ENCODE results near the gene RGS5.
"Not testable (repeated sequence)": the region's sequence is repeated elsewhere in the genome, so short reads cannot be mapped to it uniquely, and the experiment has no call there.

The RGS5 gene, protein sequence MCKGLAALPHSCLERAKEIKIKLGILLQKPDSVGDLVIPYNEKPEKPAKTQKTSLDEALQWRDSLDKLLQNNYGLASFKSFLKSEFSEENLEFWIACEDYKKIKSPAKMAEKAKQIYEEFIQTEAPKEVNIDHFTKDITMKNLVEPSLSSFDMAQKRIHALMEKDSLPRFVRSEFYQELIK

DNA sequence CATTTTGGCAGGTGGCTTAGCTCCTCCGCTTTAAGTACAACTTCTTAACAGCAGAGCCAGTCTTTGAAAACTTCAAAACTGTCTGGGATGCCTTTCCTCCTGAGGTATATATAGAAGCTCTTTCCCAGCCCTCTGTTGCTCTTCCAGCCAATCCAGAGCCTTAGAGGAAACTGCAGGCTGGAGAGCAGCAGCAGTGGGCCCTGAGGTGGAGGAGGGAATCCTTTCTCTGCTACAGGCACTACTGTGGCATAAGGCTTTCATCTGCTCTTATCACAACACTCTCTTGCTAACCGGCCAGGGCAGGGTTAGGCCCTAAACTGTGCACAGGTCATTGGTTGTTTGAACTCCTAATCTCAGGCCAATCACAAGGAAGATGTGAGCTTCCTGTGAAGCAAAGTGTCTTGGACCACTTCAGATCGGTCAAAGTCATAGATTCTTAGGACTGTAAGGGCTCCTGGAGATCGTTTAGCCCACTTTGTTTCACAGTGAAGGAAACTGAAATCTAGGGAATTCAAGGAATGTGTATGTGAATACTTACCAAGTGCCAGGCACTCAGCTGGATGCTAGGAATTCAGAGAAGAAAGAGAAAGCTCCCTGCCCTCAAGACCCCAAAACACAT is at the start of gene RGS5:
TSS of gene RGS5 (minus strand) at position 84 of the 619 bp plus-strand sequence. CDS start at position 3, 81 bp downstream.
- Mint-ChIP-seq H3K4me3 (no peak within 1 kb of the TSS), H3K27me3 (no peaks in the 10 kb centered on the region), H3K9me3 (no peaks in the 10 kb centered on the region), H3K27ac (no peak within 1 kb of the TSS), H3K36me3 (no peaks in the 10 kb centered on the region), H3K4me1 (no peaks in the 10 kb centered on the region)
- DNase-seq (ENCODE audit: low spot score in 2 of 2): no peak
- ATAC-seq (ENCODE audit: low read depth): no peak

DNA sequence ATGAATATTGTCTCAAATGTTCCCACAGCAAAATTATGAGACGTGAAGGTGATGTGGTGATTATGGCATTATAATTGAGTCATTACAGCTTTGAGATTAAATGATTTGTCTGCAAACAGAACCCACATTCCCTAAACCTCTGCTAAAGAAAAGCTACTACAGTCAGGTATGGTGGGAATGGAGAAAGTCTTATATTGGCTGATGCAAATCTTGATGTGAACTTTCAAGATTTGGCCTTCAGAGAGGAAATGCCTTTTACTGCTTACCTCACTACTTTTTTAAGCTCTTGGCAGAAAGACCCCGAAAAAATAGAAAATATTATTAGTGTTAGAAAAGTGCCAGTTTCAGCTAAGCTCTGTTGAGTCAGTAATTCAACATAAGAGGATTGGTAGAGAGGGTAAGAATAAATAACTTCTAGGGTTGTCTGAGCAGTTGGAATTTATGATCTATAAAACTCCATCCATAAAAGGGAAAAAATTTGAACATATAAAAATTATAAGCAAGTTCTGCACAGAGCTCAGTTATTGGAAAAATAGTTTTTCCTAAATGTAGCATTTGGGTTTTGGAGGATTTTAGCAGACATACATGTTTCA is 47.8 kb upstream of the RGS5 start:
- H3K27me3 Mint-ChIP-seq: no peaks in the 10 kb centered on the region
- ATAC-seq (ENCODE audit: low read depth) (no peak), DNase-seq (ENCODE audit: low spot score in 2 of 2) (no peak)
- H3K27ac Mint-ChIP-seq: no peak overlapping the region
- no peaks in the 10 kb centered on the region for H3K4me1 Mint-ChIP-seq
- peaks cover 4% of the 10 kb centered on the region for H3K36me3 Mint-ChIP-seq
- no peak overlapping the region for H3K4me3 Mint-ChIP-seq
- H3K9me3 Mint-ChIP-seq: no peaks in the 10 kb centered on the region

- ATAC-seq (ENCODE audit: low read depth): no peak
- no peak overlapping the region for H3K4me3 Mint-ChIP-seq
These were observed 45.3 kb upstream of the RGS5 start for GRCh38 chr1:163248064-163248463.

GRCh38 chr1:163244648-163245047 is 41.9 kb upstream of the RGS5 start:
- not testable (repeated sequence) for H3K4me1 Mint-ChIP-seq; H3K27me3 Mint-ChIP-seq; H3K27ac Mint-ChIP-seq; H3K4me3 Mint-ChIP-seq; H3K9me3 Mint-ChIP-seq; DNase-seq (ENCODE audit: low spot score in 2 of 2); H3K36me3 Mint-ChIP-seq; ATAC-seq (ENCODE audit: low read depth)

More at GRCh38 chr1:163248064-163248463, 45.3 kb upstream of the RGS5 start:
- DNase-seq (ENCODE audit: low spot score in 2 of 2): no peak
- no peaks in the 10 kb centered on the region for H3K4me1 Mint-ChIP-seq
- no peak overlapping the region for H3K27ac Mint-ChIP-seq
- peaks cover under 1% of the 10 kb centered on the region for H3K9me3 Mint-ChIP-seq
- peaks cover 3% of the 10 kb centered on the region for H3K36me3 Mint-ChIP-seq
- no peaks in the 10 kb centered on the region for H3K27me3 Mint-ChIP-seq

DNA sequence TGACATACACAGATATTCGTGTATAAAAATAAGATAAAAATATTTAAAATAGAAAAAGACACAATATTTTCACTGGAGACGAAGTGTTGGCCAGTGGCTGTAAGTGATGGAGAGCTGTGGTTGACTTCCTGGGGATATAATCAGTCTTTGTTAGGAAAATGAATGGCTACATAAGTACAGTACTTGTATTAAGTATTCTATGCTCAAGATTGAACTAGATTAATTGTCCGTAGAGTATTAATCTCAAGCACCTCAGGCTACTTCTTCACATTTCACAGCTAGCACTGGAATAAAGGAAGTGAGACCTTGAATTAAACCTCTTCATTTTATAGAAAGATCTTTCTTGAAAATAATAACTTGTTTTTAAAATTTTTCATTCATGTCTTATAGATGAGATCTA is 39.0 kb upstream of the RGS5 start:
- ATAC-seq (ENCODE audit: low read depth): no peak
- no peaks in the 10 kb centered on the region for H3K27me3 Mint-ChIP-seq
- H3K9me3 Mint-ChIP-seq: peaks cover 1% of the 10 kb centered on the region

GRCh38 chr1:163240705-163241104 is 38.0 kb upstream of the RGS5 start:
- H3K9me3 Mint-ChIP-seq: peaks cover 1% of the 10 kb centered on the region
- no peak for DNase-seq (ENCODE audit: low spot score in 2 of 2)

More for the DNA sequence above, 39.0 kb upstream of the RGS5 start:
- no peaks in the 10 kb centered on the region for H3K4me1 Mint-ChIP-seq
- no peak for DNase-seq (ENCODE audit: low spot score in 2 of 2)
- H3K4me3 Mint-ChIP-seq: no peak overlapping the region
- peaks cover 4% of the 10 kb centered on the region for H3K36me3 Mint-ChIP-seq
- H3K27ac Mint-ChIP-seq: no peak overlapping the region

GRCh38 chr1:163233643-163234042 is 30.9 kb upstream of the RGS5 start:
- H3K27me3 Mint-ChIP-seq; H3K4me1 Mint-ChIP-seq; H3K27ac Mint-ChIP-seq; ATAC-seq (ENCODE audit: low read depth); H3K4me3 Mint-ChIP-seq; H3K9me3 Mint-ChIP-seq; DNase-seq (ENCODE audit: low spot score in 2 of 2); H3K36me3 Mint-ChIP-seq: not testable (repeated sequence)

More at GRCh38 chr1:163240705-163241104, 38.0 kb upstream of the RGS5 start:
- H3K27me3 Mint-ChIP-seq: no peaks in the 10 kb centered on the region
- H3K4me3 Mint-ChIP-seq: no peak overlapping the region
- no peaks in the 10 kb centered on the region for H3K4me1 Mint-ChIP-seq
- no peak overlapping the region for H3K27ac Mint-ChIP-seq
- no peak for ATAC-seq (ENCODE audit: low read depth)
- H3K36me3 Mint-ChIP-seq: peaks cover 4% of the 10 kb centered on the region

DNA sequence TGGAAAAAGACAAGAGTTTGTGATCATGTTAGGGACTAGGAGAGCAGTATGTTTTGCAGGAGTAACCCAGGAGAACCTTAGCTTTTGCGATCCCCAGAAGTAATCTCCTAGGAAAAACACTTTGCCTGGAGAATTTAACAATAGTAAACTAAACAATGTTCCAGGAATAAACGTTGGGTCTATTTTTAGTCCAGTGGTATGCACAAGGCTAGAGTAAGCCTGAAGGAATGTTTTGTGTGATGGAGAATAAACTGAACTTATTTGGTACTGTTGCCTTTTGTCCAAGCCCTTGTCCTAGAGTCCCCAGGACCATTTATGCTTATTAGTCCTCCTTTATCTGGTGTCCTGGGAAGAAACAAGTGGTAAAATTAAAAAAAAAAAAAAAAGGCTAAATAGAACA is 28.7 kb upstream of the RGS5 start:
- no peak overlapping the region for H3K4me3 Mint-ChIP-seq
- DNase-seq (ENCODE audit: low spot score in 2 of 2) (no peak), ATAC-seq (ENCODE audit: low read depth) (no peak)
- H3K27me3 Mint-ChIP-seq: peaks cover 1% of the 10 kb centered on the region
- no peak overlapping the region for H3K27ac Mint-ChIP-seq
- peaks cover 5% of the 10 kb centered on the region for H3K9me3 Mint-ChIP-seq
- peaks cover 5% of the 10 kb centered on the region for H3K36me3 Mint-ChIP-seq
- H3K4me1 Mint-ChIP-seq: no peaks in the 10 kb centered on the region

DNA sequence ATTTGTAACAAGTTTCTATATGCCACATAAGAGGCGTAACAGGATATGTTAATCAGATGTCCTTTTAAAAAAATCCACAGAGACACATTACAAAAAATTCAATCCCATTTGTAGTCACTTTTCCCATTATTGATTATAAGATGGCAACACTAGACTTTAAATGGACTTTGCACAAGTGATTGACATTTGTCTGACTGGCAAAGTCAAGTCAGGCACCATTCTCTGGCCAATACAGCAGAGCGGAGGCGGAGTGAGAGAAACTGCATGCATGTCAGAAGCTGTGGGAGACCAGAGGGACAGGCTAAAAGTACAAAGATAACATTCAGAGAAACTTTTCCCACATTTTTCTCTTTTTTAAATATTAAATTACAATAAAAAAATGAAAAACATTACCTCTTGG is 28.1 kb upstream of the RGS5 start:
- Mint-ChIP-seq H3K36me3 (peaks cover 5% of the 10 kb centered on the region), H3K4me1 (no peaks in the 10 kb centered on the region), H3K9me3 (peaks cover 5% of the 10 kb centered on the region), H3K27ac (no peak overlapping the region), H3K27me3 (peaks cover 1% of the 10 kb centered on the region), H3K4me3 (no peak overlapping the region)
- DNase-seq (ENCODE audit: low spot score in 2 of 2) (no peak), ATAC-seq (ENCODE audit: low read depth) (no peak)

DNA sequence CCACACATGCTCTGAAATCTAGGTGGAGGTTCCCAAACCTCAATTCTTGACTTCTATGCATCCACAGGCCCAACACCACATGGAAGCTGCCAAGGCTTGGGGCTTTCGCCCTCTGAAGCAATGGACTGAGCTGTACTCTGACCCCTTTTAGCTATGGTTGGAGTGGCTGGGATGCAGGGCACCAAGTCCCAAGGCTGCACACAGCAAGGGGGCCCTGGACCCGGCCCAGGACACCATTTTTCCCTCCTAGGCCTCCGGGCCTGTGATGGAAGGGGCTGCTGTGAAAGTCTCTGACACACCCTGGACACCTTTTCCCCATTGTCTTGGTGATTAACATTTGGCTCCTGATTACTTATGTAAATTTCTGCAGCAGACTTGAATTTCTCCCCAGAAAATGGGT is 25.6 kb upstream of the RGS5 start:
- not testable (repeated sequence) for H3K9me3 Mint-ChIP-seq, H3K27ac Mint-ChIP-seq

DNA sequence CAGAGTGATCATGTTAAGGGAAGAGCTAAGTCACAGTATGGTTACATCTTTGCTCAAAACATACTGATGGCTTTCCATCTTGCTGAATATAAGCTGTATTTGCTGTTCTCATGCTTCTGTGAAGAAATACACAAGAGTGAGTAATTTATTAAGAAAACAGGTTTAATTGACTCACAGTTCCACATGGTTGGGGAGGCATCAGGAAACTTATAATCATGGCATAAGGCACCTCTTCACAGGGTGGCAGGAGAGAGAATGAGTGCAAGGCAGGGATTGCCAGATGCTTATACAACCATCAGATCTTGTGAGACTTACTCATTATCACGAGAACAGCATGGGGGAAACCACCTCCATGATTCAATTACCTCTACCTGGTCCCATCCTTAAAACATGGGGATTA is 24.4 kb upstream of the RGS5 start:
- Mint-ChIP-seq H3K9me3 (peaks cover 5% of the 10 kb centered on the region), H3K36me3 (peaks cover 5% of the 10 kb centered on the region), H3K27ac (no peak overlapping the region), H3K27me3 (peaks cover 1% of the 10 kb centered on the region), H3K4me3 (no peak overlapping the region), H3K4me1 (no peaks in the 10 kb centered on the region)
- DNase-seq (ENCODE audit: low spot score in 2 of 2) (no peak), ATAC-seq (ENCODE audit: low read depth) (no peak)

More for the DNA sequence above, 25.6 kb upstream of the RGS5 start:
- not testable (repeated sequence) for ATAC-seq (ENCODE audit: low read depth); DNase-seq (ENCODE audit: low spot score in 2 of 2); H3K36me3 Mint-ChIP-seq; H3K27me3 Mint-ChIP-seq; H3K4me1 Mint-ChIP-seq; H3K4me3 Mint-ChIP-seq

- Mint-ChIP-seq H3K36me3 (no peaks in the 10 kb centered on the region), H3K4me3 (no peak overlapping the region), H3K9me3 (no peaks in the 10 kb centered on the region), H3K4me1 (no peaks in the 10 kb centered on the region), H3K27me3 (peaks cover 8% of the 10 kb centered on the region), H3K27ac (no peak overlapping the region)
- no peak for DNase-seq (ENCODE audit: low spot score in 2 of 2)
- ATAC-seq (ENCODE audit: low read depth): no peak
These were observed 10.9 kb upstream of the RGS5 start for GRCh38 chr1:163213626-163214025.

DNA sequence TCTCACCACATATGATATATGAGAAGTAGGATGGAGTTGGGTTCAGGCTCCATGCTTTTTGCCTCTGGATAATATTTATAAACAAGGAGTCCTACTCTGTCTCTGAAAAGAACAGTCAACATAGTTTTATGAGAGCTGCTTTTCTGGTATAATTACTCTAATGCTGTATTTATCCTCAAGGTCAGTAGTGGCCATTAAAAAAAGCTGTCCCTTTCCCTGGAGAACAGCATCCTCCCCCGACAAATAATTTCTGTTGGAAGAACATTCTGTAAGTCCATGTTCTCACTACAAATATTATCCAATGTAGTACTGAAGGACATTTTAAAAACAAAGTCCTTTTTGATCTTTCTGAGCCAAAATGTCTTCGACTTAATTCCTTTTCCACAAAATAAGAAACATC is 9.0 kb upstream of the RGS5 start:
- Mint-ChIP-seq H3K27me3 (peaks cover 8% of the 10 kb centered on the region), H3K4me3 (no peak overlapping the region), H3K36me3 (no peaks in the 10 kb centered on the region), H3K9me3 (no peaks in the 10 kb centered on the region), H3K27ac (no peak overlapping the region), H3K4me1 (no peaks in the 10 kb centered on the region)
- DNase-seq (ENCODE audit: low spot score in 2 of 2) (no peak), ATAC-seq (ENCODE audit: low read depth) (no peak)

DNA sequence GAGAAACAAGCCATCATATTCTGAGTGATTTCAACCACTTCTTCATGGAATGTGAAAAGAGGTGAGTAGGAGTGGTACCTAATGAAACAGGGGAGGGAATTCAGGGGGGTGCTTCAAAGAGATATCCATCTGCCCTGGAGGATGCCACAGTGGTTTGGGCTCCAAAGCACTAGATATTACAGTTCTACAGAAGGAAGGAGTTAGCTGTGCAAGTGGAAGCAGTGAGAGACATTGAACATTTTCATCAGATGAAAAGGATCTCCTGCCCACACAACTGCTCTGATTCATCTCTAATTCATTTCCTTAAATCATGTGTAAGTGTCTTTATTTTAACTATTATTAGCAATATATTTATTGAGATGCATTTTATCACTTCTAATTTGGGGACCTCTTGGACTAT is 2.8 kb upstream of the RGS5 start:
- Mint-ChIP-seq H3K4me3 (no peak overlapping the region), H3K27ac (no peak overlapping the region), H3K9me3 (no peaks in the 10 kb centered on the region), H3K36me3 (no peaks in the 10 kb centered on the region), H3K27me3 (no peaks in the 10 kb centered on the region), H3K4me1 (no peaks in the 10 kb centered on the region)
- DNase-seq (ENCODE audit: low spot score in 2 of 2): no peak
- ATAC-seq (ENCODE audit: low read depth): no peak

DNA sequence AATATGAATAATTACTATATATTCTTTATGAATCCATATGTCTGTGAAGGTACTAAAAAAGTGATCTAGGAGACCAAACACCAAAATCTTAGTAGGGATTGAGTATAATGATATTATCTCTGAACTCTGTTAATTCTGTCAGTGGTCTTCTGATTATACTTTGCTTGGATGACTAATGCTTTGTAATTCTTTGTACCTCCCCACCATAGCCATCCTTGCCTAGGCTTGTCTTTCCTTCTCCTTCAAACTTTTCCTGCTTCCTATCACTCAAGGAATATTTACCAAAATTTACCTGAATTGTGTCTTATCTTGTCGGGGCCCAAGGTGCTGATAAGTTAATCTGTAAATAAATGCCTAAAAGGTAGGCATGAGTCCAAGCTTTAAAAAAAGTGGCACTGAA is 845 bp upstream of the RGS5 start:
- DNase-seq (ENCODE audit: low spot score in 2 of 2) (no peak), ATAC-seq (ENCODE audit: low read depth) (no peak)
- no peaks in the 10 kb centered on the region for H3K27me3 Mint-ChIP-seq

More for the DNA sequence above, 845 bp upstream of the RGS5 start:
- H3K36me3 Mint-ChIP-seq: no peaks in the 10 kb centered on the region
- no peak overlapping the region for H3K4me3 Mint-ChIP-seq
- H3K4me1 Mint-ChIP-seq: no peaks in the 10 kb centered on the region
- no peak overlapping the region for H3K27ac Mint-ChIP-seq
- no peaks in the 10 kb centered on the region for H3K9me3 Mint-ChIP-seq

All from memory B cell (primary cell).